ENCODE results near the gene NPM1.
A peak's percentile ranks its signal among the peaks of the same experiment; 100 is the strongest.
"Not testable (repeated sequence)": the region's sequence is repeated elsewhere in the genome, so short reads cannot be mapped to it uniquely, and the experiment has no call there.

The NPM1 gene

DNA sequence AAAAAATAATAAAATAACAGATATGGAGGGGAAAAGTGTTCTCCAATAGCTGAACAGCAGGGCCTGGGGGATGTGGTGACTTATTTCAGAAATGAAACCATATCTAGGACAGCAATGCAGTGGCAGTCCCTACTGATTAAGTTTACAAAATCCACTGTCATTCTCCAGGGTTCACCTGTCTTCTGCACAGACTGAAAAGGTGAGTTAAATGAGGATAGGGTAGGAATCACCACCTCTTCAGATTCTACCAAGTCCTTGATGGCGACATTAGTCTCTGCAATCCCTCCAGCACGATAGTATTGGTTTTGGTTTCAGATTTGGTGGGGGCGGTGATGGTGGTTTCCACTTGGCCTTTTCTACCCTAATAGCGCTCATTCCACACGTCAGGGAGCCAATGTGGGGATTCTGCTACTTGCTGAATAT, 32.3 kb upstream of the NPM1 start:
- no peak for DNase-seq (ENCODE audit: low read depth, low spot score)
- TF ChIP-seq, protein P1, sequence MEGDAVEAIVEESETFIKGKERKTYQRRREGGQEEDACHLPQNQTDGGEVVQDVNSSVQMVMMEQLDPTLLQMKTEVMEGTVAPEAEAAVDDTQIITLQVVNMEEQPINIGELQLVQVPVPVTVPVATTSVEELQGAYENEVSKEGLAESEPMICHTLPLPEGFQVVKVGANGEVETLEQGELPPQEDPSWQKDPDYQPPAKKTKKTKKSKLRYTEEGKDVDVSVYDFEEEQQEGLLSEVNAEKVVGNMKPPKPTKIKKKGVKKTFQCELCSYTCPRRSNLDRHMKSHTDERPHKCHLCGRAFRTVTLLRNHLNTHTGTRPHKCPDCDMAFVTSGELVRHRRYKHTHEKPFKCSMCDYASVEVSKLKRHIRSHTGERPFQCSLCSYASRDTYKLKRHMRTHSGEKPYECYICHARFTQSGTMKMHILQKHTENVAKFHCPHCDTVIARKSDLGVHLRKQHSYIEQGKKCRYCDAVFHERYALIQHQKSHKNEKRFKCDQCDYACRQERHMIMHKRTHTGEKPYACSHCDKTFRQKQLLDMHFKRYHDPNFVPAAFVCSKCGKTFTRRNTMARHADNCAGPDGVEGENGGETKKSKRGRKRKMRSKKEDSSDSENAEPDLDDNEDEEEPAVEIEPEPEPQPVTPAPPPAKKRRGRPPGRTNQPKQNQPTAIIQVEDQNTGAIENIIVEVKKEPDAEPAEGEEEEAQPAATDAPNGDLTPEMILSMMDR (IDR thresholded peaks at IDR 0.05; ENCODE audit: low read depth, low read length) = no peak
- in situ Hi-C loops (cut with HindIII; ENCODE audit: low sequenced_read_pairs) = no loop called here
- H3K4me3 ChIP-seq (ENCODE audit: low read depth, low read length) = no peak overlapping the region

DNA sequence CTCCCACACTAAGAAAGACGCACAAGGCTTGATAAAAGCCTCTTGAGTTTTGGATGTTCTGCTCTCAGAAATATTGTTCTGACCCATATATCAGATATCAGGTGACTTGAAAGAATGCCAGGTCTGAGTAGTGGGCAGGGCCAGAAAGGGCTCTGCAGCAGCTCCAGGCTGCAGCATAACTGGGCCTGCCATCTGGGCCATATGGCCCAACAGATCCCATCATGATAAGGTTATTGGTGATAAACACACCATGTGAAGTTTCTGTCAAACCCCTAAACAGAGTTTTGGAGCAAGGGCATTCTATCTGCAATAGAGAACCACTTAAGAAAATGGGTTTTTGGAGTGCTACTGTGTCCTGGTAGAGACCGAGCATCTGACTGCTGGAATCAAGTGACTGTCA, 29.8 kb upstream of the NPM1 start:
- H3K4me3 ChIP-seq (ENCODE audit: low read depth, low read length) = no peak overlapping the region
- DNase-seq (ENCODE audit: low read depth, low spot score) = no peak
- TF ChIP-seq, protein P1 (IDR thresholded peaks at IDR 0.05; ENCODE audit: low read depth, low read length) = no peak
- in situ Hi-C loops (cut with HindIII; ENCODE audit: low sequenced_read_pairs) = no loop called here

DNA sequence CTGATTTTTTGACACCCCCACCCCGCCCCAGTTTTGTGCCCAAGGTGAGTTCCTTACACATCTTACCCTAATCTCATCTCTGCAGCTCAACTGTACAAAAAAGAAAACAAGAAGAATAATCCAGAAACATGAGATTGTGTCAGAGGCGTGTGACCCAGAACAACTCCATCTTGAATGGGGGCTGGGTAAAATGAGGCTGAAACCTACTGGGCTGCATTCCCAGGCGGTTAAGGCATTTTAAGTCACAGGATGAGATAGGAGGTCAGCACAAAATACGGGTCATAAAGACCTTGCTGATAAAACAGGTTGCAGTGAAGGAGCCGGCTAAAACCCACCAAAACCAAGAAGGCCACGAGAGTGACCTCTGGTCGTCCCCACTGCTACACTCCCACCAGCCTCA, 26.5 kb upstream of the NPM1 start:
- in situ Hi-C loops (cut with HindIII; ENCODE audit: low sequenced_read_pairs); H3K4me3 ChIP-seq (ENCODE audit: low read depth, low read length); DNase-seq (ENCODE audit: low read depth, low spot score): not testable (repeated sequence)

DNA sequence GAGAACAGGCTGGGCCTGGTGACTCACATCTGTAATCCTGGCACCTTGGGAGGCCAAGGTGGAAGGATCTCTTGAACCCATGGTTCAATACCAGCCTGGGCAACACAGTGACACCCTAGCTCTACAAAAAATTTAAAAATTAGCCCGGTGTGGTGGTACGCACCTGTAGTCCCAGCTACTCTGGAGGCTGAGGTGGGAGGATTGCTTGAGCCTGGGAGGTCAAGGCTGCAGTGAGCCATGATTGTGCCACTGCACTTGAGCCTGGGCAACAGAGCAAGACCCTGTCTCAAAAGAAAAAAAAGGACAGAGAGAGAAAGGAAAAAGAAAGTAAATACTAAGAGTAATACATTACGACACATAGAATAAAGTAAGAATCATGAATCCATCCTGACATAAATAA, 24.4 kb upstream of the NPM1 start:
- in situ Hi-C loops (cut with HindIII; ENCODE audit: low sequenced_read_pairs); H3K4me3 ChIP-seq (ENCODE audit: low read depth, low read length); DNase-seq (ENCODE audit: low read depth, low spot score): not testable (repeated sequence)

DNA sequence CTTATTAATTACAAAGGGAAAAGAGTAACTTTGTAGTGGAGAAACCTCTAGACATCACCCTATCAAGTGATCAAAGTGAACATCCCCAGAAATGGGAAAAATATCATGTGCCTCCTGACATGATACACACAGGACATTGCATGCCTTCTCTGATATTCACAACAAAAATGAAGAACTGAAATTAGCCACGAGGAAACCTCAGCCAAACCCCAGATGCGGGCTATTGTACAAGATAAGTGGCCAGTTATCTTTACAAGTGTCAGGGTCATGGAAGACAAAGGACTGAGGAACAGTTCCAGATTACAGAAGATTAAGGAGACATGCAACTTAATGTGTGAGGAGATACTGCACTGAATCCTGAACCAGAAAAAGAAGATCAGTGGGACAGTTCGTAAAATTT, 23.8 kb upstream of the NPM1 start:
- DNase-seq (ENCODE audit: low read depth, low spot score) = no peak
- TF ChIP-seq, protein P1 (IDR thresholded peaks at IDR 0.05; ENCODE audit: low read depth, low read length) = no peak
- in situ Hi-C loops (cut with HindIII; ENCODE audit: low sequenced_read_pairs) = no loop called here
- H3K4me3 ChIP-seq (ENCODE audit: low read depth, low read length) = no peak overlapping the region

DNA sequence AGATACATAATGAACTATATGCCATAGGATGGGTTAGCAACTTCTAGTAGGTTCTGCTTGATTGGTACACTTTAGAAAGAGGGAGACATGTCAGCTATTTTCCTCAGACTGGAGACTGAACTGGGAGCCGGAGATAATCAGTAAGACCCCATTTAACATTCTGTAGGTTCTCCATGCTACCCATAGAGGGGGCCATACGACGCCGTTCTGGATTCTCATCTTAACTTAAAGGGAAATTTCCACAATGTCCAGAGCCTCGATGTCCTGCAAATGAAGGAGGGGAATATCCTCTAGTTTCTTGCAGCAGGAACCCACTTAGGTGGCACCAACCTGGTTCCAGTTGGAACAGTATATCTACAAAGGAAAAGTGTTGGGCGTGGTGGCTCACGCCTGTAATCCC, 22.3 kb upstream of the NPM1 start:
- in situ Hi-C loops (cut with HindIII; ENCODE audit: low sequenced_read_pairs) = no loop called here
- TF ChIP-seq, protein P1 (IDR thresholded peaks at IDR 0.05; ENCODE audit: low read depth, low read length) = peak; percentile 53
- peak; percentile 18 for DNase-seq (ENCODE audit: low read depth, low spot score)
- H3K4me3 ChIP-seq (ENCODE audit: low read depth, low read length) = no peak overlapping the region

DNA sequence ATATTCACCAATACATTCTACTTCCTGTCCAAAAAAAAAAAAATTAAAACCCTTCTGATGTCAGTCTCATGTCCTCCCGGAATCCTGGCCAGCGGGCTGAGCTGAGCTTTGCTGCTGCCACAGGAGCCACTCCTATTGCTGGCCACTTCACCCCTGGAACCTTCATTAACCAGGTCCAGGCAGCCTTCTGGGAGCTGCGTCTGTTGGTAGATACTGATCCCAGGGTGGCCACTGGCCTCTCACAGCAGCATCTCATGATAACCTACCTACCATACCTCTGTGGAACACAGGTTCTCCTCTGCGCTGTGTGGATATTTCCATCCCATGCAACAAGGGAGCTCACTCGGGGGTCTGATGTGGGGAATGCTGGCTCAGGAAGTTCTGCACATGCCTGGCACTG, 21.0 kb upstream of the NPM1 start:
- in situ Hi-C loops (cut with HindIII; ENCODE audit: low sequenced_read_pairs) = no loop called here
- TF ChIP-seq, protein P1 (IDR thresholded peaks at IDR 0.05; ENCODE audit: low read depth, low read length) = no peak
- no peak overlapping the region for H3K4me3 ChIP-seq (ENCODE audit: low read depth, low read length)
- DNase-seq (ENCODE audit: low read depth, low spot score) = no peak
